ENCODE data around the gene SLC16A7. TPM values are rescaled to one million over a fixed set of nuclear protein-coding genes. Genes with fewer than 3 reads are reported as not detected.

SLC16A7 gene
- total RNA-seq, 1 donor from 2014 or later = 25.0 TPM

DNA sequence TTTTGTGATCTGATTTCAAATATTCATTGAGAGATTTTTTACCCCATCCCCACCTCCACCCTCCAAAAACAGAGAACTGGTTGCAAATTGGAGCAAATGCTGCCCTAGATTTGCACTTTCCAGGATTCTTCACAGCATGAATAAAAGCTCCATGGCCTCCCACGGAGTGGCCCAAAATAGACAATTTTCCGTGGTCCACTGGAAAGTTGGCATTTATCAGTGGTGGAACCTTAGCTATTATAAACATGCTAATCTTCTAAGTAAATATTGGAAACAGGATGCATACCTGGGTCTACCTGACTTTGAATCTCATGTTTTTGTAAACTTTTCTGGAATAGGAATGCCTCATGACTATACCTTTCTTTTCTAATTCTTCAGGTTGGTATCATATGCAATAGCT is 123.9 kb downstream of the SLC16A7 start:
- no peak for DNase-seq (ENCODE audit: low spot score)
- Mint-ChIP-seq H3K9me3 (ENCODE audit: low read depth) (no peaks in the 10 kb centered on the region), H3K4me3 (ENCODE audit: unreplicated experiment) (no peak overlapping the region), H3K27ac (ENCODE audit: unreplicated experiment) (no peak overlapping the region), H3K36me3 (ENCODE audit: low read depth) (no peaks in the 10 kb centered on the region), H3K4me1 (ENCODE audit: low read depth) (peaks cover 9% of the 10 kb centered on the region), H3K27me3 (ENCODE audit: low read depth) (no peaks in the 10 kb centered on the region)
- TF ChIP-seq, protein P1, sequence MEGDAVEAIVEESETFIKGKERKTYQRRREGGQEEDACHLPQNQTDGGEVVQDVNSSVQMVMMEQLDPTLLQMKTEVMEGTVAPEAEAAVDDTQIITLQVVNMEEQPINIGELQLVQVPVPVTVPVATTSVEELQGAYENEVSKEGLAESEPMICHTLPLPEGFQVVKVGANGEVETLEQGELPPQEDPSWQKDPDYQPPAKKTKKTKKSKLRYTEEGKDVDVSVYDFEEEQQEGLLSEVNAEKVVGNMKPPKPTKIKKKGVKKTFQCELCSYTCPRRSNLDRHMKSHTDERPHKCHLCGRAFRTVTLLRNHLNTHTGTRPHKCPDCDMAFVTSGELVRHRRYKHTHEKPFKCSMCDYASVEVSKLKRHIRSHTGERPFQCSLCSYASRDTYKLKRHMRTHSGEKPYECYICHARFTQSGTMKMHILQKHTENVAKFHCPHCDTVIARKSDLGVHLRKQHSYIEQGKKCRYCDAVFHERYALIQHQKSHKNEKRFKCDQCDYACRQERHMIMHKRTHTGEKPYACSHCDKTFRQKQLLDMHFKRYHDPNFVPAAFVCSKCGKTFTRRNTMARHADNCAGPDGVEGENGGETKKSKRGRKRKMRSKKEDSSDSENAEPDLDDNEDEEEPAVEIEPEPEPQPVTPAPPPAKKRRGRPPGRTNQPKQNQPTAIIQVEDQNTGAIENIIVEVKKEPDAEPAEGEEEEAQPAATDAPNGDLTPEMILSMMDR (IDR thresholded peaks at IDR 0.05) = no peak

DNA sequence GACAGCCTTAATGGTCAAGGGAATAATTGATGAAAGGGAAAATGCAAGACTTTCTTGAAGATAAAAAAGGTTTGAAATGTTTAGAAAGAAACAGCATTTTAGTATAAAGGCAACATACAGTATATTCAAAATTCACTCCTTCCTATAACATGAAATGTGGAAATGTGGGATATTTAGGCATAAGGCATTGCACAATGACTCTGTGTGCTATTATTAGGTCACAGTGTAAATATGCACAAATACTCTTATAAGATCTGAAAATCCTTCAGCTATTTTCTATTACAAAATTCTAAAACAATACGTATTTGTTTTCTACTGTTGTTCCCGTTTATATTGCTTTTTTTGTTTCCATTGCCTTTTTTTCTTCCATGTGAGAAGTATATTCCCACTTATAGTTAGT is 127.7 kb downstream of the SLC16A7 start:
- no peak for DNase-seq (ENCODE audit: low spot score)
- no peaks in the 10 kb centered on the region for H3K4me1 Mint-ChIP-seq (ENCODE audit: low read depth)
- H3K9me3 Mint-ChIP-seq (ENCODE audit: low read depth) = no peaks in the 10 kb centered on the region
- TF ChIP-seq, protein P1 (IDR thresholded peaks at IDR 0.05) = no peak
- H3K4me3 Mint-ChIP-seq (ENCODE audit: unreplicated experiment) = no peak overlapping the region
- H3K27me3 Mint-ChIP-seq (ENCODE audit: low read depth) = no peaks in the 10 kb centered on the region
- H3K27ac Mint-ChIP-seq (ENCODE audit: unreplicated experiment) = no peak overlapping the region
- H3K36me3 Mint-ChIP-seq (ENCODE audit: low read depth) = no peaks in the 10 kb centered on the region

DNA sequence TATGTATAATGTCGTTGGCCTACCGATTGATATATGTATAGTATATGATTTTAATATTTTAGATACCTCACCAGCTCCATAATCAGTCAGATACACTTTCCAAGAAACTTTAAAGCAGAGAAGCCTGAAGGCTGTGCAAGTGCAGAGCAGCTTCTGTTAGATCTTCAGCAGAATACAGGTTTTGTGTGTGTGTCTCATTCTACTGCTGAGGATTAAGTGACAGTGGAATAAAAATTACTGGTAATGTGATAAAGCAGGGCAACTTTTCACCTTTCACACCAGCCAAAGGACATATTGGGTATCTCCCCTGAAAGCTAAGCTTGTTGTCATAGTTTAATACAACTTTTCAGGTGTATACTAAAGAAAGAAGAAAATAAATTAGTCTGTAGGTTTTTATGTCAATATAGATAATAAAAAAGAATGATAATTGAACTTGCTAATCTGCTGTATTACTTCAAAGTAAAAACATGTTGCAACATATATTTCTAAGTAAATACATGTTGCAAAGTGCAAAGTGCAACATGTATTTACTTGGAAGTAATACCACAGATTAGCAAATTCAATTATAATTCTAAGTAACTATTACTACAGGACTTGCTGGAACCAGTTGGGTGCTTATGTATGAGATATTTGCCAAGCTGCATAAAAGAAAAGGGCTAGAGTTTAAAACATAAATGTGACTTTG is 128.3 kb downstream of the SLC16A7 start:
- Mint-ChIP-seq H3K27ac (ENCODE audit: unreplicated experiment) (no peak overlapping the region), H3K9me3 (ENCODE audit: low read depth) (no peaks in the 10 kb centered on the region), H3K36me3 (ENCODE audit: low read depth) (no peaks in the 10 kb centered on the region), H3K4me3 (ENCODE audit: unreplicated experiment) (no peak overlapping the region), H3K4me1 (ENCODE audit: low read depth) (no peaks in the 10 kb centered on the region), H3K27me3 (ENCODE audit: low read depth) (no peaks in the 10 kb centered on the region)
- DNase-seq (ENCODE audit: low spot score) = no peak
- TF ChIP-seq, protein P1 (IDR thresholded peaks at IDR 0.05) = no peak

DNA sequence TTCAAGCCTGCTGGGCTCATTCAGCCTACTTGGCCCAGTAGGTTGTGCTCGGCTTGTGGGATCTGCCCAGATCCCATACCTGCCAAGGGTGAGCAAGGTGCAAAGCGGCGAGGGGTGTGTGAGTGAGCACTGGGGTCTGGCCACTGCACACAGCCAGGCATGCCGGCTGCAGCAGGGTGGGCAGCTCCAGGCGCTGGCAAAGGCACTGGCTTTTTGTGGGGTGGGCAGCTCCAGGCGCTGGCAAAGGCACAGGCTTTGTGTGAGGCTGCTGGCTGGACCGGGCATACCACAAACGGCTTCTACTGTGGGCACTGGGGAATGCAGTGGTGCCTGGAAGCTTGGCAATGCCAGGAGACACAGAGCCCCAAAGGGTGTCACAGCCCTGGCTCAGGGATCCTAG is 137.4 kb downstream of the SLC16A7 start:
- TF ChIP-seq, protein P1 (IDR thresholded peaks at IDR 0.05) = no peak
- no peaks in the 10 kb centered on the region for H3K9me3 Mint-ChIP-seq (ENCODE audit: low read depth)
- H3K4me3 Mint-ChIP-seq (ENCODE audit: unreplicated experiment) = no peak overlapping the region
- no peaks in the 10 kb centered on the region for H3K27me3 Mint-ChIP-seq (ENCODE audit: low read depth)
- no peak for DNase-seq (ENCODE audit: low spot score)
- H3K4me1 Mint-ChIP-seq (ENCODE audit: low read depth) = peaks cover 14% of the 10 kb centered on the region
- no peak overlapping the region for H3K27ac Mint-ChIP-seq (ENCODE audit: unreplicated experiment)
- H3K36me3 Mint-ChIP-seq (ENCODE audit: low read depth) = no peaks in the 10 kb centered on the region

DNA sequence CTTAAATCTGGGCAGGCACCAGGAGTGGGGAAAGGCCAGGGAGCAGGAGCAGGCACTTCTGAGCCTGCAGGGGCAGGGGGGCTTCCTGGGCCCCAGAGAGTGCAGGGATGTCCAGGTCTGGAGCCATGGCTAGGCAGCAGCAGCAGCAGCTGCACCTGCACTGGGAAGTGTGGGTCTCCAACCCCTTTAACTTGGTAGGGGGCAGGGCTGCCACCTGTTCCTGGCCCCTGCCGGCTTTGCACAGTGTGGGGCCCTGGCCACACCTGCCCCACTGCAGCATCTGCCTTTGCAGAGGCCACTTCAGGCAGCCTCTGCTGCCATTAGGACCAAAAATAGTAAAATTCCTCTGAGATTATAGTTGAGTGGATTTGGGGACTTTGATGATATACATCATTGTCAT is 138.5 kb downstream of the SLC16A7 start:
- Mint-ChIP-seq H3K27me3 (ENCODE audit: low read depth) (no peaks in the 10 kb centered on the region), H3K4me3 (ENCODE audit: unreplicated experiment) (no peak overlapping the region), H3K9me3 (ENCODE audit: low read depth) (no peaks in the 10 kb centered on the region)

More for the DNA sequence above, 138.5 kb downstream of the SLC16A7 start:
- TF ChIP-seq, protein P1 (IDR thresholded peaks at IDR 0.05) = no peak
- Mint-ChIP-seq H3K27ac (ENCODE audit: unreplicated experiment) (no peak overlapping the region), H3K4me1 (ENCODE audit: low read depth) (peaks cover 17% of the 10 kb centered on the region), H3K36me3 (ENCODE audit: low read depth) (no peaks in the 10 kb centered on the region)
- DNase-seq (ENCODE audit: low spot score) = no peak

All from chondrocyte (in vitro differentiated cells).